Glomerular visceral epithelial cell (primary cell): ENCODE data around the gene CPSF3.
"Not testable (repeated sequence)": the region's sequence is repeated elsewhere in the genome, so short reads cannot be mapped to it uniquely, and the experiment has no call there.

ENCODE experiments used
- DNase-seq: peaks from one replicate; pipeline ENCODE4 v3.0.0-alpha.2; 2016; ENCODE audit errors: extremely low spot score

CPSF3 gene

GRCh38 chr2:9466147-9466683 lies 42.8 kb downstream of the CPSF3 start:
- DNase-seq: no peak

GRCh38 chr2:9467687-9468086 lies 44.2 kb downstream of the CPSF3 start:
- DNase-seq: peak; percentile 32

GRCh38 chr2:9471206-9471605 lies 47.8 kb downstream of the CPSF3 start:
- no peak for DNase-seq

- no peak for DNase-seq
Observed at GRCh38 chr2:9472511-9472910, 49.1 kb downstream of the CPSF3 start.

GRCh38 chr2:9473308-9473984 lies 50.0 kb downstream of the CPSF3 start:
- no peak for DNase-seq

- DNase-seq: no peak
Observed at GRCh38 chr2:9473985-9474360, 50.5 kb downstream of the CPSF3 start.

GRCh38 chr2:9474361-9475057 lies 51.1 kb downstream of the CPSF3 start, which contains the start of gene IAH1:
Gene IAH1 (plus strand): TSS chr2:9474551. CDS start chr2:9474567, 16 bp downstream.
- DNase-seq: peak; percentile 51

- DNase-seq: no peak
Observed at GRCh38 chr2:9477914-9478313, 54.5 kb downstream of the CPSF3 start.

DNA sequence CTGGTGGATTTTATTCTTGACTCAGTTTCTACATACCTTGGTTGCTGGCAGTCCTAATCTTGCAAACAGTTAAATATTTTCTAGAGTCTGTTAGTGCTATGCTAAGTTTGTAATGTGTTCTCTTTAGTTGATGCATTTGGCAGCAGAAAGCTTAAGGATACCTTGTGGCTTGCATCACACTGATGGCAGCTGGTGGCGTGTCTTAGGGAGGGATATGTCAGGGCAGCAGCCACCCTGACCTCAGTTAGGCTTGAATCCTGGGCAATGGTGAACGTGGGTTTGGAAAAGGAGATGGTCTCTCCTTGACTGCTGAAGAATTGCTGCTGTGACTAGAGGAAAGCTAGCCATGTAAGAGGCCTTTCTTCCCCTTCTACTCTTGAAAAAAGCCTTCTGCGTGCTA lies 55.1 kb downstream of the CPSF3 start:
- DNase-seq: no peak

- no peak for DNase-seq
Observed at GRCh38 chr2:9480157-9480556, 56.7 kb downstream of the CPSF3 start.

- DNase-seq: peak; percentile 12
Observed at GRCh38 chr2:9483107-9483506, 59.7 kb downstream of the CPSF3 start.

- DNase-seq: no peak
Observed at GRCh38 chr2:9484533-9484932, 61.1 kb downstream of the CPSF3 start.

GRCh38 chr2:9488583-9489547 lies 65.4 kb downstream of the CPSF3 start:
- DNase-seq: no peak

GRCh38 chr2:9490789-9491188 lies 67.3 kb downstream of the CPSF3 start:
- no peak for DNase-seq

- no peak for DNase-seq
Observed at GRCh38 chr2:9492927-9493326, 69.5 kb downstream of the CPSF3 start.

- DNase-seq: no peak
Observed at GRCh38 chr2:9493478-9493877, 70.0 kb downstream of the CPSF3 start.

GRCh38 chr2:9494081-9494480 lies 70.6 kb downstream of the CPSF3 start:
- no peak for DNase-seq

- DNase-seq: no peak
Observed at GRCh38 chr2:9497017-9497416, 73.6 kb downstream of the CPSF3 start.

DNA sequence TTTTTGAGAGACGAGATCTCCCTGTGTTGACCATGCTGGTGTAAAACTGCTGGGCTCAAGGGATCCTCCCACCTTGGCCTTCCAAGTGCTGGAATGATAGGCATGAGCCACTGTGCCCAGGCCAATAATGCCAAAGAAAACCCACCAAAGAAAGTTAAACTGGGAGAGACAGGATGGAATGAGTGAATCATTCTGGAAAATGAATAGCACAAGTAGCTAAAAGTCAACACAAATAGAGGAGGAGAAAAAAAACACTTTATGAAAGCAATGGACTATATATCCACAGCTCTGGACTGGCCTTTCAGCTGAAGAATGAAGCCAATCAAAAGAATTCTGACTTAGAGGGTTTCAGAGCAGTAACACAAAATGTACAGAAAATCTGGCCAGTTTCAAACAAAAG lies 74.8 kb downstream of the CPSF3 start:
- DNase-seq: no peak

GRCh38 chr2:9508931-9509330 lies 85.5 kb downstream of the CPSF3 start:
- DNase-seq: no peak

GRCh38 chr2:9513946-9514345 lies 90.5 kb downstream of the CPSF3 start:
- not testable (repeated sequence) for DNase-seq
